ENCODE results near the gene NAA25.
"Not testable (repeated sequence)": the region's sequence is repeated elsewhere in the genome, so short reads cannot be mapped to it uniquely, and the experiment has no call there.

GRCh38 chr12:112036614-112037013 is 72.0 kb downstream of the NAA25 start:
- not testable (repeated sequence) for TF ChIP-seq CTCF (IDR thresholded peaks at IDR 0.05; ENCODE audit: insufficient read depth, low read length, poor library complexity, severe bottlenecking); EZH2phosphoT487 (conservative IDR thresholded peaks at IDR 0.05; ENCODE audit: low read length)
